Stimulated activated CD4-positive, alpha-beta T cell treated with anti-CD3 and anti-CD28 coated beads, Interleukin-2, amount 100 ng/mL, for 24 hours (primary cell): ENCODE data around the gene RELA.
"Not testable (repeated sequence)": the region's sequence is repeated elsewhere in the genome, so short reads cannot be mapped to it uniquely, and the experiment has no call there.

Experiments used
- DNase-seq, 2 donors: peaks; one replicate each; pipeline ENCODE4 v3.0.0-alpha.2; 2020

The RELA gene

GRCh38 chr11:65646958-65647701 lies 15.6 kb downstream of the RELA start:
- no peak for DNase-seq

GRCh38 chr11:65646288-65646957 lies 16.3 kb downstream of the RELA start:
- no peak for DNase-seq

- no peak for DNase-seq
Measured at GRCh38 chr11:65645710-65646109, 17.0 kb downstream of the RELA start.

GRCh38 chr11:65644837-65645236 lies 17.9 kb downstream of the RELA start:
- no peak for DNase-seq

GRCh38 chr11:65643971-65644370 lies 18.7 kb downstream of the RELA start:
- DNase-seq: peak in 1 of 2 donors; percentile 51

- DNase-seq: peak in 1 of 2 donors; percentile 39
Measured at GRCh38 chr11:65642014-65642671, 20.6 kb downstream of the RELA start.

GRCh38 chr11:65641297-65642013 lies 21.3 kb downstream of the RELA start:
- DNase-seq: no peak

- peak in 1 of 2 donors; percentile 49 for DNase-seq
Measured at GRCh38 chr11:65640483-65641296, 22.0 kb downstream of the RELA start.

- DNase-seq: peak; percentile 48 to 50
Measured at GRCh38 chr11:65639623-65640482, 22.9 kb downstream of the RELA start.

GRCh38 chr11:65639228-65639597 lies 23.5 kb downstream of the RELA start:
- not testable (repeated sequence) for DNase-seq

GRCh38 chr11:65637794-65638419 lies 24.8 kb downstream of the RELA start, which contains the start of gene SIPA1:
TSS of gene SIPA1 (plus strand) at chr11:65638101. CDS start at chr11:65640922, 2,821 bp downstream.
- peak; percentile 76 to 84 for DNase-seq

GRCh38 chr11:65637032-65637557 lies 25.6 kb downstream of the RELA start:
- no peak for DNase-seq

- DNase-seq: no peak
Measured at GRCh38 chr11:65636108-65637031, 26.3 kb downstream of the RELA start.

- DNase-seq: no peak
Measured at GRCh38 chr11:65634905-65635731, 27.6 kb downstream of the RELA start.

- DNase-seq: no peak
Measured at GRCh38 chr11:65634440-65634839, 28.3 kb downstream of the RELA start.

- DNase-seq: no peak
Measured at GRCh38 chr11:65634109-65634436, 28.6 kb downstream of the RELA start.

- DNase-seq: no peak
Measured at GRCh38 chr11:65633390-65634108, 29.2 kb downstream of the RELA start.

GRCh38 chr11:65630215-65630614 lies 32.5 kb downstream of the RELA start:
- no peak for DNase-seq
